Spleen (tissue), 7 donors: ENCODE results near the gene ANTXR2.
"Not testable (repeated sequence)": the region's sequence is repeated elsewhere in the genome, so short reads cannot be mapped to it uniquely, and the experiment has no call there.

Experiments used
- CTCF ChIP-seq, 11 experiments: fragments of 200-600 bp in 7 of 11; fragments of 450-650 bp in 4 of 11; sonication (generic) in 4 of 11; IDR thresholded peaks in 8 of 11; conservative IDR thresholded peaks in 3 of 11; 1 replicate in 7 of 11; 2 replicates in 4 of 11; pipeline versions ENCODE4 v1.4.0 to v1.8.0; 2016 to 2021; ENCODE audit warnings: antibody characterized with exemption in 11 of 11, inconsistent platforms in 4 of 11, mild to moderate bottlenecking in 1 of 11
- POLR2A ChIP-seq, 3 donors: fragments of 450-650 bp; IDR thresholded peaks; one replicate each; pipeline ENCODE4 v1.5.1; 2017; ENCODE audit warnings: antibody characterized with exemption in 3 of 3, mild to moderate bottlenecking in 1 of 3
- POLR2AphosphoS5 ChIP-seq, 3 donors: sonication (generic); formaldehyde crosslinking; IDR thresholded peaks; one replicate each; pipeline ENCODE4 v1.5.1; 2017; ENCODE audit warnings: antibody characterized with exemption in 3 of 3
- donor health status: DM: no; HTN: no; CAD: no; lungs with moderate emphysema.
- donor health status: DM: no; HTN: no; CAD: no.
- donor health status: DM: no; HTN: no; CAD: no.

GRCh38 chr4:80119620-80120019 lies 46.6 kb upstream of the ANTXR2 start:
- TF ChIP-seq POLR2AphosphoS5 (IDR thresholded peaks at IDR 0.05); CTCF (IDR thresholded peaks at IDR 0.05 in 8 of 11, conservative IDR thresholded peaks at IDR 0.05 in 3 of 11); POLR2A (IDR thresholded peaks at IDR 0.05): not testable (repeated sequence)
